ENCODE measurements around the gene RPS6KA1.

DNA sequence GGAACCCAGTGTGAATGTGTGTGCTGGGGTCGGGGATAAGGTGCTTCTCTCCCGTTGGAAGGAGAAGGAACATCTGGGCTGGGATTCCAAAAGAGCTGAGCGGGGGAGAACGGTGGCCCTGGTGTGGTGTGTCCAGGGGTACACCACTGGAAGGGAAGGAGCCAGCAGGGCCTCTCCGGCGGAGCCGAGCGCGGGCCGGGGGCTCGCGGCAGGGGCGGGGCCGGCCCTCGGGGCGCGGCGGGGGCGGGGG, 231 bp upstream of the RPS6KA1 start:
- TF ChIP-seq POLR2A (IDR thresholded peaks at IDR 0.05) = no peak
- TF ChIP-seq, protein P1, sequence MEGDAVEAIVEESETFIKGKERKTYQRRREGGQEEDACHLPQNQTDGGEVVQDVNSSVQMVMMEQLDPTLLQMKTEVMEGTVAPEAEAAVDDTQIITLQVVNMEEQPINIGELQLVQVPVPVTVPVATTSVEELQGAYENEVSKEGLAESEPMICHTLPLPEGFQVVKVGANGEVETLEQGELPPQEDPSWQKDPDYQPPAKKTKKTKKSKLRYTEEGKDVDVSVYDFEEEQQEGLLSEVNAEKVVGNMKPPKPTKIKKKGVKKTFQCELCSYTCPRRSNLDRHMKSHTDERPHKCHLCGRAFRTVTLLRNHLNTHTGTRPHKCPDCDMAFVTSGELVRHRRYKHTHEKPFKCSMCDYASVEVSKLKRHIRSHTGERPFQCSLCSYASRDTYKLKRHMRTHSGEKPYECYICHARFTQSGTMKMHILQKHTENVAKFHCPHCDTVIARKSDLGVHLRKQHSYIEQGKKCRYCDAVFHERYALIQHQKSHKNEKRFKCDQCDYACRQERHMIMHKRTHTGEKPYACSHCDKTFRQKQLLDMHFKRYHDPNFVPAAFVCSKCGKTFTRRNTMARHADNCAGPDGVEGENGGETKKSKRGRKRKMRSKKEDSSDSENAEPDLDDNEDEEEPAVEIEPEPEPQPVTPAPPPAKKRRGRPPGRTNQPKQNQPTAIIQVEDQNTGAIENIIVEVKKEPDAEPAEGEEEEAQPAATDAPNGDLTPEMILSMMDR (IDR thresholded peaks at IDR 0.05) = no peak

All from right lobe of liver (tissue), 4 donors.